ENCODE data around the gene IQGAP3. TPM values are rescaled to one million over a fixed set of nuclear protein-coding genes. Genes with fewer than 3 reads are reported as not detected.

Gene IQGAP3
- total RNA-seq, 1 donor from 2014 or later = 1.7 TPM

- TF ChIP-seq CTCF (IDR thresholded peaks at IDR 0.05) = no peak
- H3K27me3 ChIP-seq (ENCODE audit: low read depth) = no peaks in the 10 kb centered on the region
- DNase-seq (no peak), ATAC-seq (no peak)
- H3K27ac ChIP-seq = no peak overlapping the region
- H3K9me3 ChIP-seq = no peaks in the 10 kb centered on the region
- peaks cover 21% of the 10 kb centered on the region for H3K4me1 ChIP-seq
- no peaks in the 10 kb centered on the region for H3K36me3 ChIP-seq
- intact Hi-C loops (cut with DNase I) = no loop called here
- no peak overlapping the region for H3K4me3 ChIP-seq
These were observed 43.4 kb downstream of the IQGAP3 start for GRCh38 chr1:156528875-156529425.

- no peak for ATAC-seq
- Histone ChIP-seq H3K4me1 (peaks cover 21% of the 10 kb centered on the region), H3K9me3 (no peaks in the 10 kb centered on the region), H3K27me3 (ENCODE audit: low read depth) (no peaks in the 10 kb centered on the region), H3K4me3 (no peak overlapping the region), H3K36me3 (no peaks in the 10 kb centered on the region), H3K27ac (no peak overlapping the region)
- TF ChIP-seq CTCF (IDR thresholded peaks at IDR 0.05) = no peak
- DNase-seq = no peak
- intact Hi-C loops (cut with DNase I) = no loop called here
These were observed 44.1 kb downstream of the IQGAP3 start for GRCh38 chr1:156528231-156528630.

DNA sequence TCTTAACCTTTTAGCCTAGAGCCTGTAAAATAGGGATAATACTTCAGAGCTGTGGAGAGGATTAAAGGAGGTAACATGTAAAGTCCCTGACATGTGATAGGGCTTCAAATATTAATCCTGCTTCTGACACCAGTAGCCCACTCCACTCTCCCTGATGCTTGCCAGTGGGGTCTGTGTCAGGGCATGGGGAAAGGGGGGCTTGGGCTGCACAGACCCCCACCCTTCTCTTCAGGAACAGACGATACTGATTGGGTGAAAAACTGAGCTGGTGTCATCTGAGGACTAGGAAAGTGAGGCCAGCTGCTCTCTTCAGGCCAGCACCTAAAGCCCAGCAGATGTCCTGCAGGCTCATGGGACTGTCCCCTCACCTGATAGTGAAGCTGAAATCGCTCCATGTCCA lies 44.8 kb downstream of the IQGAP3 start:
- ATAC-seq (no peak), DNase-seq (no peak)
- Histone ChIP-seq H3K27me3 (ENCODE audit: low read depth) (no peaks in the 10 kb centered on the region), H3K9me3 (no peaks in the 10 kb centered on the region), H3K4me1 (peaks cover 21% of the 10 kb centered on the region), H3K4me3 (no peak overlapping the region), H3K36me3 (no peaks in the 10 kb centered on the region), H3K27ac (no peak overlapping the region)
- intact Hi-C loops (cut with DNase I) = no loop called here
- TF ChIP-seq CTCF (IDR thresholded peaks at IDR 0.05) = no peak

GRCh38 chr1:156525856-156526489 lies 46.4 kb downstream of the IQGAP3 start:
- Histone ChIP-seq H3K27ac (no peak overlapping the region), H3K4me1 (peaks cover 21% of the 10 kb centered on the region), H3K27me3 (ENCODE audit: low read depth) (no peaks in the 10 kb centered on the region), H3K9me3 (no peaks in the 10 kb centered on the region), H3K36me3 (no peaks in the 10 kb centered on the region), H3K4me3 (no peak overlapping the region)
- no peak for TF ChIP-seq CTCF (IDR thresholded peaks at IDR 0.05)
- intact Hi-C loops (cut with DNase I) = no loop called here
- DNase-seq (no peak), ATAC-seq (no peak)

GRCh38 chr1:156525071-156525501 lies 47.3 kb downstream of the IQGAP3 start:
- H3K4me3 ChIP-seq = no peak overlapping the region
- H3K4me1 ChIP-seq = peaks cover 21% of the 10 kb centered on the region
- no peaks in the 10 kb centered on the region for H3K36me3 ChIP-seq
- no peak overlapping the region for H3K27ac ChIP-seq
- no peaks in the 10 kb centered on the region for H3K9me3 ChIP-seq
- no peak for TF ChIP-seq CTCF (IDR thresholded peaks at IDR 0.05)
- H3K27me3 ChIP-seq (ENCODE audit: low read depth) = no peaks in the 10 kb centered on the region
- ATAC-seq (no peak), DNase-seq (no peak)
- intact Hi-C loops (cut with DNase I) = no loop called here
